GM21723 (cell line): ENCODE data around the gene OXNAD1.

Experiments used
- ATAC-seq: cut with Tn5 transposase; IDR thresholded peaks from one replicate; pipeline ENCODE4 v1.9.1; 2021; ENCODE audit warnings: mild to moderate bottlenecking, moderate library complexity; ENCODE audit not compliant: unreplicated experiment

OXNAD1 gene

GRCh38 chr3:16247282-16248061, 17.5 kb upstream of the OXNAD1 start:
- peak; percentile 89 for ATAC-seq

DNA sequence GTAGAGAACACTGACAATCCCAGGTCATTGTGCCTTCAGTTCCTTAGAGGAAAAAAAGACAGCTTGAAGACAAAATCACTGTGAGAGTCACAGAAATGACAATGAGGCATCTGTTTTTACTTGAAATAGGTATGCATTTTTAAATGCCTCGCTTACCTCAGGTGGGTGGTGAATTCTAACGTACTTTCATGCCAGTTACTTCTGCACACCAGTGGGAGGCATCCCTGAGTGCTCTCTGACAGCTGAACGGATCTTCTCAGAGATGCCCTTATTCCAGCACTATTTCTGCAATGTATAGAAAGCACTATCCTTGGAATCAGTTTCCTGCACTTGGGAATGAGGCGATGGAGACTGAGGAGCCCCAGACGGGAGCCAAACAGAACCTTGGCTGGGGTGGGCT, 16.5 kb upstream of the OXNAD1 start:
- ATAC-seq = no peak

DNA sequence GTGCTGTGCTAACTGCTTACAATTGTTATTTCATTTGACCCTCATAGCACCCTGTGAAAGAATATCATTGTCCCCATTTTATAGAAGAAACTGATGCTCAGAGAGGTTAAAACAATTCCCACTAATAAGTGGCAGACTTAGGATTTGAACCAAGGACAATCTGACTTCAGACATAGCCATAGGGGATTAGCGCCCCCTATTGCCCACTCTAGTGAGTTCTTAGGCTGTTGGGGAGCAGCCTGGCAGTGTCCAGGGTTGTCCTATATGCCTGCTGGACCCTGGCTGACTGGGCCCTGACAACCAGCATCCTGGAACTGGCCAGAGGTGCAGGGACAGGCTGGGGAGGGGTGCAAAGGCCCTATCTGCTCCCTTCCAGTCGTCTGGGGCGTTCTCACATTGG, 15.7 kb upstream of the OXNAD1 start:
- no peak for ATAC-seq

DNA sequence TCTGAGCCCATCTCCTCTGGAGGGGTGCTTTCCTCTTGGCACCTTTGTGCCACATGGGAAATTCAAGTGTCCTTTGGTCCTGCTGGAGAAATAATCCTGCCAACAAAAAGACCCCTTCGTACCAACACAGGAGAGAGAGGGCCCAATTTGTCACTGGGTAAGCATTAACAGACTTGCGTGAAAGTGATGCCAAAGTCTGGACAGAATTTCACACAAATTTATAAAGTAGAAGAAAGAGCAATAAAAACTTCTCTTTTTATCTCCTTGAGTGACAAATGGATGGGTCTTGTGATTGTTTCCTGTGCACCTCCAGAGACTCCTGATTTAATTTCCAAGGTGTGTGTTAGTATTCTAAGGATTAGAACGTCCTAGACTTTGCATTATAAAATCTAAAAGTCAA, 15.1 kb upstream of the OXNAD1 start:
- ATAC-seq = no peak

DNA sequence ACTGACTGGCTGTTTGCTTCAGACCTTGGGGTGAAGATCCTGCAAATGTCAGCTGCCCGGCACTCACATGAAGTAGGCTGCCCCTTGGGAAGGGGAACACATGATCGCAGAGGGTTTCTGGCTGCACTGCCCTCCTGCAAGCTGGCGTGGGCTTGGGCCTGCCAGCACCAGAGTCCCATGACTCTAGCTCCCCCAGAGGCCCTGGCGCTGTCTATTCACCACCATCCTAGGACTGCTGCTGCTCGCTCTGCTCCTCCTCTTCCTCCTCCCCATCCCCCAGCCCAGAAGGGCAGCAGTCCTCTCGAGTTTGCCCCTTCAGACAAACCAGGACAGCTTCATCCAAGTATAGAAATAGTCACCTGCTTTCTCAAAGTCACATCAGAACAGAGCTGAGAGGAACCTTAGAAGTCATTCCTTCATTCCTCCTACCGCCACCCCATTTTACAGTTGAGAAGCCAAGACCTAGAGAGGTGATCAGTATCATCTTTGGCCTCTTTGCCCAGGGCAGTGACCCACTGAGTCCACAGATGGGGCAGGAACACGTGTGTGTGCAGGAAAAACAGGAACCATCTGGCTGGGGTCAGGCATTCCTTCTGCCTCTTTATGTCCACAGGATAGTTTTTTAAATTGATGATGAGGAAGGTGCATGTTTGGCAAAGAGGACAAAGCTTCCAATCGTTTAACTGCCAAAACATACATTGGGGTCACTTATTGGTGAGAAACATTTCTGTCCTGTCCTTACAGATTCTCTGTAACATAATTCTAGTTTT, 13.5 kb upstream of the OXNAD1 start:
- no peak for ATAC-seq

- ATAC-seq = no peak
These were observed 12.6 kb upstream of the OXNAD1 start for GRCh38 chr3:16252243-16252978.

GRCh38 chr3:16252988-16253387, 12.0 kb upstream of the OXNAD1 start:
- ATAC-seq = no peak

- no peak for ATAC-seq
These were observed 11.4 kb upstream of the OXNAD1 start for GRCh38 chr3:16253601-16254000.

- ATAC-seq = no peak
These were observed 10.1 kb upstream of the OXNAD1 start for GRCh38 chr3:16254916-16255315.

DNA sequence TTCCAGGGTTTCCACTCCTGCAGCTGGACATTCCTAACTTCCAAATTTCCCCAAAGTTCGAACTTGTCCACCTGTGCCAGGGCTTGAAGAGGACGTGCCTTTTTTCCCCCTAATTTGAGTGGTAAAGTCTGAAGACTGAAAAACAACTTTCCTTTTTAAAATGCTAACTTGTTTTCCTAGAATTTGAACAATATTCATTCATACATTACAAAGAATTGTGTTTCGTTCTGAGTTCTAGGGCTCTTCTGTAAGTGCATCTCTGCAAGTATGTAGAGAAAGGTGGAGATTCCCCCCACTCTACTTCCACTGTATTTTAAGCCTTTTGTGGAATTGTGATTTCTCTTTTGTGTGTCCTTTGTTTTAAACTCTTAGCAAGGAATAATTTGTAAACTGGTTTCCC, 9.7 kb upstream of the OXNAD1 start:
- no peak for ATAC-seq

DNA sequence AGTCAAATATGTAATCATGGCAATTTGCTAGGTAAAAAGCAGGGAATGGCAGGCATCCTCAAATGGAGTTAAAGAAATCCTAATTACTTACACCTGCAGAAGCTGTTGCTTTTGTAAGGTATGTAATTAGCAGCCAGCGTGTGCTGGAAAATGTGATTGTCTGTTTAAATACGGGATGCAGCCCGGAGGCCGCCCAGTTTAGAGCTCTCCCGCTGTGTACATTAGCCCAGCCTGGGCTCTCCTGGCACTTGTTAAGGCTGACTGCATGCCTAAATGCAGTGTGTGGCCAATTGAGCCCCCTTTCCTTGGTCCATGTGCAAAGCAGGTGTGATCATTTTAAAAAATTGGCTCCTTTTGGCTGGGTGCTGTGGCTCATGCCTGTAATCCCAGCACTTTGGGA, 9.3 kb upstream of the OXNAD1 start:
- no peak for ATAC-seq

GRCh38 chr3:16257309-16257708, 7.7 kb upstream of the OXNAD1 start:
- ATAC-seq = no peak

- no peak for ATAC-seq
These were observed 6.8 kb upstream of the OXNAD1 start for GRCh38 chr3:16258177-16258576.

DNA sequence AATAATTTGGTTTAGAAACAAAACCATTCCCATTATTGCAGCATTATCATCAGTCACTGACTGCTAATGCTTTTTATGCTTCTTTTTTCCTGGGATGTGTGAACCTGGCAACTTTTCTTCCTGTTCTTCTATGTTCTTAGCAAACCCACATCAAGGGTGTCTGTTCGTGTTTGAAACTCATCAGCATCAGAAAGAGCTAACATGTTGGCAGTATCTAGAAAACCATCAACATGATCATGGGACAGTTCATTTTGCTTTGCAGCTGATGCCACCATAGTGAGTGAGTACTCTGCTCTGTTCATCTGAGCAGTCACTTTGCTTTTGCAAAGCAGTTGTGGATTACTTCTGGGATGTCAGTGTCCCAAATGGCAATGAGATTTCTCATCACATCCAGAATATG, 6.1 kb upstream of the OXNAD1 start:
- ATAC-seq = no peak

DNA sequence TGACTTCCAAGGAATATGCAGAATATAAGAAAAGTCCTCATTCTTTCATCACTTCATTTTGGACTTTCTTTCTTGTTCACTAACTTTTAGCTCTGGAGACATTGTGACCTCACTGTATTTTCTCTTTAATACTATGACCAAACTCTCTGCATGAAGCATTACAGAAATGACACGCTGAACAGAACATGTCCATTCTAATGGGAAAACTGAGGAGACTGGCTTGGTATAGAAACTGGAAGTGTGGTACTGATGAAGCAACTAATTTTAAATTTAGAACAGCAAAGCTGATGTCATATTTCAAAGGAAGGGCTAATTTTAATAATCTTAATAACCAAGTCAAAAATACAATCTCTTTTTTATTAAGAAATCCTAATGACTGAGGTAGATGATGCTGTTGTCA, 5.0 kb upstream of the OXNAD1 start:
- ATAC-seq = no peak

- no peak for ATAC-seq
These were observed 2.8 kb upstream of the OXNAD1 start for GRCh38 chr3:16262174-16262573.

GRCh38 chr3:16264174-16264707, 771 bp upstream of the OXNAD1 start:
- peak; percentile 7 for ATAC-seq

- ATAC-seq = no peak
These were observed 409 bp downstream of the OXNAD1 start for GRCh38 chr3:16265455-16265786.

DNA sequence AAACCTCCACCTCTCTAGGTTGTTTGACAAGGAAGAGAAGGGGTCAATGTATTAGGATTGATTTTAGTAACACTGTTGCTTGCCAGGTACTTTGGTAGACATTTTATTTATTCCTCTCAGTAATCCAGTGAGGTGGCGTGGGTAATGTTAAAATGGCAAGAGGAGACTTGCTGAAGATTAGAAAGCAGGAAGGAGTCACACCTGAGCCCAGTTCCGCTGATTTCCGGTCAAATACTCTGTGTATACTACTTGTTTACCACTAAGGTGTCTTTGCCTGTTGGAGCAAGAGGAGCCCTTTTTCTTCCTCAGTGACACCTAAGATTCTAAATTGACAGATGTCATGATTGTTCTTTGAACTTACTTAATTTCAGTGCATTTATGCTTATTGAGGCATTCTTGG, 1.7 kb downstream of the OXNAD1 start:
- ATAC-seq = no peak

DNA sequence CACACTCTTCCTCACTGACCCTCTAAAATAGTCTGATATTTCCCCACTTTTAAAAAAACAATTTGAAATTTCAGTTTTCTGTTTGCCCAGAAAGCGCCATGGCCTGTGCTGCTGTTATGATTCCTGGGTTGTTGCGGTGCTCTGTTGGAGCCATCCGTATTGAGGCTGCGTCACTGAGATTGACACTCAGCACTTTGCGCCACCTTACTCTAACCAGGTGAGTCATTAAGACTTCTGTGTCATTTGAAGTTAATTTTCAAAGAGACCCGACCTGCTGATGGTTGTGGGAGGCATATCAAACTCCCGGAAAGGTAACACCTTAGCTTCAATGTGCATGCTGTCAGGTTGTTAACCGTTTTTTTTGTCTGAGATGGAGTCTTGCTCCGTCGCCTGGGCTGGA, 5.8 kb downstream of the OXNAD1 start:
- no peak for ATAC-seq

GRCh38 chr3:16272588-16272987, 7.6 kb downstream of the OXNAD1 start:
- no peak for ATAC-seq

DNA sequence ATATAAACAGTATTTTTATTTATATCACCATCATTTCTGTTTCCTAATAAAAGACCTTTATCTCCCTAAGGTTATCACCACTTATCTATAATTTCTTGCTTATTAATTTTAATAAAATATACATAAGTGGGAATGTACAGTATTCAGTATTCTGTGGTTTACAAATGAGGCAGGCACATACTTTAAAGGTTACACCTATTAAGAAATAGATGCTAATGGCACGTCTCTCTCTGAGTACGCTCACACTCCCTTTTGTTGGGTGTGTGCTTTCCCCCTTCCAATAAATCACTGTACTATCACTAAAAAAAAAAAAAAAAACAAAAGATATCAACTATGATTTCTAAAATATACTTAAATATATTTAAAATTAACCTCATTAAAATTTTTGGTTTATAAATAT, 8.9 kb downstream of the OXNAD1 start:
- no peak for ATAC-seq
